Left cardiac atrium (tissue), 4 donors: Measurements from ENCODE around the gene AK9. TPM values are rescaled to one million over a fixed set of nuclear protein-coding genes. Genes with fewer than 3 reads are reported as not detected.
"Not testable (repeated sequence)": the region's sequence is repeated elsewhere in the genome, so short reads cannot be mapped to it uniquely, and the experiment has no call there.

ENCODE experiments used
- ATAC-seq, 2 donors: fragments of 200-7000 bp; cut with Tn5 transposase; one replicate each; pipeline ENCODE4 v1.9.1; 2020; ENCODE audit warnings: mild to moderate bottlenecking in 2 of 2, moderate library complexity in 2 of 2
- DNase-seq: peaks from one replicate; pipeline ENCODE4 v3.0.0-alpha.2; 2020
- intact Hi-C, 2 donors: fragments of 100-400 bp; cut with DNase I; formaldehyde crosslinking; loops; one replicate each; pipeline versions ENCODE4 v1.14.1 to v1.15.1; 2022 to 2023
- total RNA-seq, 2 donors: library from RNA; stranded (reverse); fragmentation: NEBNext Ultra II Directional; extraction: Animal tissue kit (Norgen Biotek cat#: 25700); gene quantifications; one replicate each; pipeline ENCODE4 v1.2.1, GENCODE V29; 2021
- donor health status: DM: no; HTN: yes; CAD: no.
- donor health status: DM: no; HTN: yes; CAD: no; lungs with severe emphysema.
- donor health status: DM: yes; HTN: yes; CAD: no.
- donor health status: Dilated cardiomyopathy.

The AK9 gene
- total RNA-seq, 2 donors from 2014 or later, result 7.6 to 9.8 TPM

- no peak for ATAC-seq
- intact Hi-C loops, result no loop called here
- no peak for DNase-seq
These were observed 219.7 kb downstream of the AK9 start for GRCh38 chr6:109471105-109471810.

- DNase-seq, result no peak
- ATAC-seq, result no peak
- intact Hi-C loops, result no loop called here
These were observed 221.3 kb downstream of the AK9 start for GRCh38 chr6:109469591-109470189.

- intact Hi-C loops, result no loop called here
- ATAC-seq, result no peak
- no peak for DNase-seq
These were observed 223.3 kb downstream of the AK9 start for GRCh38 chr6:109467696-109468095.

- intact Hi-C loops, result no loop called here
- DNase-seq, result no peak
- no peak for ATAC-seq
These were observed 224.6 kb downstream of the AK9 start for GRCh38 chr6:109466212-109466923.

- DNase-seq (no peak), ATAC-seq (peak; percentile 47 to 53)
- intact Hi-C loops, result no loop called here
These were observed 225.2 kb downstream of the AK9 start for GRCh38 chr6:109465772-109466171.

GRCh38 chr6:109461733-109462526, 229.1 kb downstream of the AK9 start:
- DNase-seq, result no peak
- ATAC-seq, result no peak
- intact Hi-C loops, result no loop called here

GRCh38 chr6:109461205-109461604, 229.8 kb downstream of the AK9 start:
- DNase-seq, intact Hi-C loops, ATAC-seq: not testable (repeated sequence)

GRCh38 chr6:109460161-109460829, 230.7 kb downstream of the AK9 start:
- intact Hi-C loops, result no loop called here
- no peak for DNase-seq

GRCh38 chr6:109458774-109459531, 232.0 kb downstream of the AK9 start:
- no peak for ATAC-seq
- no peak for DNase-seq
- intact Hi-C loops, result no loop called here

More at GRCh38 chr6:109460161-109460829, 230.7 kb downstream of the AK9 start:
- ATAC-seq, result no peak

- ATAC-seq (no peak), DNase-seq (no peak)
- intact Hi-C loops, result no loop called here
These were observed 233.4 kb downstream of the AK9 start for GRCh38 chr6:109457562-109457996.

GRCh38 chr6:109456710-109457561, 234.1 kb downstream of the AK9 start:
- DNase-seq (peak; percentile 76), ATAC-seq (peak; percentile 17 to 19)
- intact Hi-C loops, result no loop called here

- ATAC-seq (peak in 1 of 2 donors; percentile 15), DNase-seq (peak; percentile 51)
- intact Hi-C loops, result no loop called here
These were observed 234.9 kb downstream of the AK9 start for GRCh38 chr6:109456111-109456583.

- intact Hi-C loops, result no loop called here
- ATAC-seq, result peak; percentile 76 to 82
These were observed 235.4 kb downstream of the AK9 start, which contains the start of gene MICAL1 for GRCh38 chr6:109455437-109456110. MICAL1 (minus strand) TSS chr6:109455772; CDS start chr6:109454196, 1,576 bp downstream.

GRCh38 chr6:109454496-109455436, 236.2 kb downstream of the AK9 start:
- peak; percentile 21 to 34 for ATAC-seq
- intact Hi-C loops, result no loop called here
- DNase-seq, result peak; percentile 45

More at GRCh38 chr6:109455437-109456110, 235.4 kb downstream of the AK9 start, which contains the start of gene MICAL1:
- peak; percentile 82 for DNase-seq
